Measurements from ENCODE around the gene P2RY10. TPM values are rescaled to one million over a fixed set of nuclear protein-coding genes. Genes with fewer than 3 reads are reported as not detected.

Gene P2RY10
- total RNA-seq, 1 experiment from 2014 or later, result not detected

GRCh38 chrX:78989349-78989748, 44.2 kb downstream of the P2RY10 start:
- WGBS (ENCODE audit: extremely low coverage, insufficient read length, low lambda C conversion rate), result no CpG with 5 or more reads among the region's 1 CpG
- TF ChIP-seq, protein P1, sequence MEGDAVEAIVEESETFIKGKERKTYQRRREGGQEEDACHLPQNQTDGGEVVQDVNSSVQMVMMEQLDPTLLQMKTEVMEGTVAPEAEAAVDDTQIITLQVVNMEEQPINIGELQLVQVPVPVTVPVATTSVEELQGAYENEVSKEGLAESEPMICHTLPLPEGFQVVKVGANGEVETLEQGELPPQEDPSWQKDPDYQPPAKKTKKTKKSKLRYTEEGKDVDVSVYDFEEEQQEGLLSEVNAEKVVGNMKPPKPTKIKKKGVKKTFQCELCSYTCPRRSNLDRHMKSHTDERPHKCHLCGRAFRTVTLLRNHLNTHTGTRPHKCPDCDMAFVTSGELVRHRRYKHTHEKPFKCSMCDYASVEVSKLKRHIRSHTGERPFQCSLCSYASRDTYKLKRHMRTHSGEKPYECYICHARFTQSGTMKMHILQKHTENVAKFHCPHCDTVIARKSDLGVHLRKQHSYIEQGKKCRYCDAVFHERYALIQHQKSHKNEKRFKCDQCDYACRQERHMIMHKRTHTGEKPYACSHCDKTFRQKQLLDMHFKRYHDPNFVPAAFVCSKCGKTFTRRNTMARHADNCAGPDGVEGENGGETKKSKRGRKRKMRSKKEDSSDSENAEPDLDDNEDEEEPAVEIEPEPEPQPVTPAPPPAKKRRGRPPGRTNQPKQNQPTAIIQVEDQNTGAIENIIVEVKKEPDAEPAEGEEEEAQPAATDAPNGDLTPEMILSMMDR (conservative IDR thresholded peaks at IDR 0.05), result no peak
- H4K8ac ChIP-seq (replicated peaks; ENCODE audit: insufficient read length, low read depth, low read length), result no peak overlapping the region
- no peak overlapping the region for H3K9ac ChIP-seq (ENCODE audit: extremely low read depth, insufficient read length, low read length)
- H3K4me2 ChIP-seq (ENCODE audit: insufficient read depth, insufficient read length, low read length), result no peak overlapping the region
- H3K56ac ChIP-seq (ENCODE audit: insufficient read length, low read depth, low read length), result no peak overlapping the region
- Mint-ChIP-seq H3K4me3 (no peak overlapping the region), H3K9me3 (peaks cover 71 to 77% of the 10 kb centered on the region in 2 experiments), H3K4me1 (peaks cover 10 to 11% of the 10 kb centered on the region in 2 experiments), H3K27ac (no peak overlapping the region), H3K36me3 (ENCODE audit: insufficient read depth in 1 of 3, low read depth in 3 of 3) (peaks cover 16 to 34% (median 22%) of the 10 kb centered on the region in 3 experiments), H3K27me3 (ENCODE audit: low read depth) (no peaks in the 10 kb centered on the region; the same call in 1 of the 2 replicates)
- H3K18ac ChIP-seq (ENCODE audit: insufficient read length, low read depth, low read length), result no peak overlapping the region
- no peak overlapping the region for H2BK120ac ChIP-seq (ENCODE audit: low read depth, low read length, poor library complexity, severe bottlenecking)
- H3K9me3 ChIP-seq (ENCODE audit: control insufficient read depth, low read depth, low read length), result peaks cover 56% of the 10 kb centered on the region
- no peak overlapping the region for H3K27ac ChIP-seq (ENCODE audit: insufficient read length, low read depth, low read length)
- no peak overlapping the region for H3K14ac ChIP-seq (ENCODE audit: insufficient read depth, low read length)
- H3K23me2 ChIP-seq (ENCODE audit: insufficient read length, low read depth, low read length, poor library complexity, severe bottlenecking), result no peaks in the 10 kb centered on the region
- no peaks in the 10 kb centered on the region for H3K79me1 ChIP-seq (ENCODE audit: insufficient read depth, low read depth, low read length, poor library complexity, severe bottlenecking)
- no peak for DNase-seq
- no peak overlapping the region for H2AK5ac ChIP-seq (ENCODE audit: insufficient read length, low read length)
- H3K27me3 ChIP-seq (ENCODE audit: insufficient read depth, low read length), result no peaks in the 10 kb centered on the region
- no peak overlapping the region for H2BK5ac ChIP-seq (ENCODE audit: insufficient read length, low read length)
- H2BK15ac ChIP-seq (ENCODE audit: low read depth, low read length), result no peak overlapping the region
- H3K23ac ChIP-seq (ENCODE audit: insufficient read length, low read depth, low read length), result no peak overlapping the region
- no peak overlapping the region for H2BK12ac ChIP-seq (ENCODE audit: insufficient read length, low read depth, low read length)
- no peak overlapping the region for H4K91ac ChIP-seq (ENCODE audit: insufficient read length, low read depth, low read length)
- H3K79me2 ChIP-seq (ENCODE audit: insufficient read depth, low read length), result no peaks in the 10 kb centered on the region
- no peaks in the 10 kb centered on the region for H4K20me1 ChIP-seq (ENCODE audit: control insufficient read depth, insufficient read depth, insufficient read length)
- peaks cover 3% of the 10 kb centered on the region; the same call in 1 of the 2 replicates for H3K4me1 ChIP-seq (ENCODE audit: insufficient read depth, low read length)
- H2AFZ ChIP-seq (ENCODE audit: low read length), result no peak overlapping the region
- H4K5ac ChIP-seq (ENCODE audit: insufficient read length, low read depth, low read length), result no peak overlapping the region
- no peak overlapping the region for H3T11ph ChIP-seq (ENCODE audit: low read length)
- no peak overlapping the region for H2BK20ac ChIP-seq (ENCODE audit: low read depth, low read length, poor library complexity, severe bottlenecking)
- H3K4ac ChIP-seq (ENCODE audit: low read depth, low read length), result no peak overlapping the region

Data from H9 (cell line).